GM23338 (cell line): Measurements from ENCODE around the gene AKNA. TPM values are rescaled to one million over a fixed set of nuclear protein-coding genes. Genes with fewer than 3 reads are reported as not detected.

Experiments
- ATAC-seq: fragments of 200-7000 bp; cut with Tn5 transposase; 3 replicates; pipeline ENCODE4 v1.9.1; 2020
- DNase-seq: peaks from one replicate; pipeline ENCODE4 v3.0.0-alpha.2; 2015; ENCODE audit warnings: low spot score
- H2AFZ ChIP-seq: fragments of 200-600 bp; sonication (generic); 2 replicates; pipeline ENCODE4 v1.8.0; 2016; ENCODE audit warnings: antibody characterized with exemption, mild to moderate bottlenecking, moderate library complexity
- H3F3A ChIP-seq: fragments of 200-600 bp; sonication (generic); replicated peaks from 2 replicates; pipeline ENCODE4 v1.8.0; 2017; ENCODE audit warnings: antibody characterized with exemption, mixed run types, low read depth
- H3K27ac ChIP-seq: fragments of 200-600 bp; sonication (generic); 2 replicates; pipeline ENCODE4 v1.6.1; 2016; ENCODE audit warnings: low read depth
- H3K27me3 ChIP-seq: fragments of 200-600 bp; sonication (generic); 2 replicates; pipeline ENCODE4 v1.8.0; 2016; ENCODE audit warnings: mild to moderate bottlenecking, mixed run types, moderate library complexity; ENCODE audit not compliant: insufficient read depth
- H3K36me3 ChIP-seq: fragments of 200-600 bp; sonication (generic); 2 replicates; pipeline ENCODE4 v1.8.0; 2016; ENCODE audit warnings: mild to moderate bottlenecking; ENCODE audit not compliant: insufficient read depth
- H3K4me1 ChIP-seq: fragments of 200-600 bp; sonication (generic); 2 replicates; pipeline ENCODE4 v1.8.0; 2016; ENCODE audit warnings: mild to moderate bottlenecking, moderate library complexity; ENCODE audit not compliant: insufficient read depth
- H3K4me2 ChIP-seq: fragments of 200-600 bp; sonication (generic); 2 replicates; pipeline ENCODE4 v1.7.1; 2017; ENCODE audit warnings: mixed run types
- H3K4me3 ChIP-seq: fragments of 200-600 bp; sonication (generic); 2 replicates; pipeline ENCODE4 v1.6.1; 2016; ENCODE audit warnings: mixed run types
- H3K79me2 ChIP-seq: fragments of 200-600 bp; sonication (generic); replicated peaks from 2 replicates; pipeline ENCODE4 v1.8.0; 2017; ENCODE audit warnings: mild to moderate bottlenecking; ENCODE audit not compliant: insufficient read depth
- H3K9me2 ChIP-seq: fragments of 200-600 bp; sonication (generic); 2 replicates; pipeline ENCODE4 v1.8.0; 2017; ENCODE audit not compliant: insufficient read depth
- H4K20me1 ChIP-seq: fragments of 200-600 bp; sonication (generic); replicated peaks from 2 replicates; pipeline ENCODE4 v1.8.0; 2017; ENCODE audit warnings: mild to moderate bottlenecking; ENCODE audit not compliant: insufficient read depth
- H3K27ac Mint-ChIP-seq: 2 replicates; pipeline ENCODE4 v1.8.0; 2020; ENCODE audit warnings: inconsistent platforms, mild to moderate bottlenecking, moderate library complexity, mixed read lengths
- H3K27me3 Mint-ChIP-seq: 3 replicates; pipeline ENCODE4 v1.8.0; 2022; ENCODE audit warnings: low read depth, mild to moderate bottlenecking, moderate library complexity, mixed read lengths, inconsistent platforms; ENCODE audit not compliant: insufficient read depth, poor library complexity
- H3K36me3 Mint-ChIP-seq: 3 replicates; pipeline ENCODE4 v1.8.0; 2021; ENCODE audit warnings: low read depth, mild to moderate bottlenecking, inconsistent platforms, moderate library complexity, mixed read lengths
- H3K4me1 Mint-ChIP-seq: 3 replicates; pipeline ENCODE4 v1.8.0; 2020; ENCODE audit warnings: mild to moderate bottlenecking, inconsistent platforms, mixed read lengths
- H3K4me3 Mint-ChIP-seq: 3 replicates; pipeline ENCODE4 v1.8.0; 2021; ENCODE audit warnings: moderate library complexity, mild to moderate bottlenecking, inconsistent platforms, mixed read lengths
- H3K9me3 Mint-ChIP-seq: 3 replicates; pipeline ENCODE4 v1.8.0; 2020; ENCODE audit warnings: moderate library complexity, mild to moderate bottlenecking, inconsistent platforms, mixed read lengths
- CREB1 ChIP-seq: fragments of 250-450 bp; sonication (Bioruptor Pico); IDR thresholded peaks from 2 replicates; pipeline ENCODE4 v1.5.0; 2020; ENCODE audit warnings: low read depth, mild to moderate bottlenecking, moderate library complexity
- EZH2 ChIP-seq: fragments of 200-600 bp; sonication (generic); IDR thresholded peaks from one replicate; pipeline ENCODE4 v1.8.0; 2017; ENCODE audit warnings: antibody characterized with exemption, mild to moderate bottlenecking, low read depth; ENCODE audit not compliant: unreplicated experiment
- EZH2phosphoT487 ChIP-seq: fragments of 200-600 bp; sonication (generic); IDR thresholded peaks from one replicate; pipeline ENCODE4 v1.8.1; 2018; ENCODE audit warnings: antibody characterized with exemption; ENCODE audit not compliant: unreplicated experiment
- NANOG ChIP-seq: IDR thresholded peaks from 2 replicates; pipeline ENCODE4 v1.6.1; 2016; ENCODE audit warnings: antibody characterized with exemption, borderline replicate concordance
- POLR2AphosphoS5 ChIP-seq: IDR thresholded peaks from 2 replicates; pipeline ENCODE4 v1.6.1; 2016; ENCODE audit warnings: antibody characterized with exemption, low read depth
- STAT1 ChIP-seq: IDR thresholded peaks from one replicate; pipeline ENCODE4 v1.6.1; 2016; ENCODE audit warnings: antibody characterized with exemption; ENCODE audit not compliant: unreplicated experiment
- ZNF114 ChIP-seq: fragments of 250-450 bp; sonication (Bioruptor Pico); IDR thresholded peaks from 2 replicates; pipeline ENCODE4 v1.5.0; 2020; ENCODE audit warnings: mild to moderate bottlenecking, moderate library complexity
- ZNF331 ChIP-seq: fragments of 250-450 bp; sonication (Bioruptor Pico); IDR thresholded peaks from 2 replicates; pipeline ENCODE4 v1.5.0; 2020; ENCODE audit warnings: low read depth, mild to moderate bottlenecking, moderate library complexity
- polyA plus RNA-seq: library from polyadenylated mRNA; unstranded; fragments of >200 nt; fragmentation: Nextera tagmentation; extraction: Ambion mirVana; gene quantifications from 2 replicates; pipeline ENCODE4 v1.2.1, GENCODE V29; 2016
- total RNA-seq: library from RNA; depleted of rRNA; stranded (reverse); fragments of >200 nt; shearing (Covaris generic); gene quantifications from 2 replicates; pipeline ENCODE4 v1.2.3, GENCODE V29; 2014
- TF ChIP-seq, protein P1 (sequence below): fragments of 250-450 bp; sonication (Bioruptor Pico); IDR thresholded peaks from 2 replicates; pipeline ENCODE4 v1.5.0; 2020; ENCODE audit warnings: mild to moderate bottlenecking, moderate library complexity
- TF ChIP-seq, protein P2 (sequence below): IDR thresholded peaks from 2 replicates; pipeline ENCODE4 v1.6.1; 2016; ENCODE audit warnings: antibody characterized with exemption

Gene AKNA
- total and polyA plus RNA-seq, 2 experiments from 2014 or later, result 9.0 to 28.1 TPM

DNA sequence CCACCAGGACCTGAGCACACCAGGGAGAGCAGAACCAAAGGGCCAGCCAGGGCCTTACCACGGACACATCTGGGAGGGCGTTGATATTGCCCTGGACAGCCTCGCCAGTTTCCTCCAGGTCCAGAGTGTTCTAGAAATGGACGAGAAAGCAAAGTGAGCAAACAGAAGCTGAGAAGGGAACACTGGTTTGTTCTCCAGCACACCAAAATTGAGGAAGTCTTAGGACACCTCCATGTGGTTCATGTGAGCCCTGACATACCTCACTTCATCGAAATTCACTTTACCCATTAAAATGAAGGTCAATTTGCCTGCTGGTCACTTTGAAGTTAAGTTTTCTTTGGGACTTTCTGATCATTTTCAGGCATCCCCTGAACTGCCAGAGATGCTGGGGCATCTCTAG, 20.1 kb upstream of the AKNA start (continued):
- TF ChIP-seq, protein P1, sequence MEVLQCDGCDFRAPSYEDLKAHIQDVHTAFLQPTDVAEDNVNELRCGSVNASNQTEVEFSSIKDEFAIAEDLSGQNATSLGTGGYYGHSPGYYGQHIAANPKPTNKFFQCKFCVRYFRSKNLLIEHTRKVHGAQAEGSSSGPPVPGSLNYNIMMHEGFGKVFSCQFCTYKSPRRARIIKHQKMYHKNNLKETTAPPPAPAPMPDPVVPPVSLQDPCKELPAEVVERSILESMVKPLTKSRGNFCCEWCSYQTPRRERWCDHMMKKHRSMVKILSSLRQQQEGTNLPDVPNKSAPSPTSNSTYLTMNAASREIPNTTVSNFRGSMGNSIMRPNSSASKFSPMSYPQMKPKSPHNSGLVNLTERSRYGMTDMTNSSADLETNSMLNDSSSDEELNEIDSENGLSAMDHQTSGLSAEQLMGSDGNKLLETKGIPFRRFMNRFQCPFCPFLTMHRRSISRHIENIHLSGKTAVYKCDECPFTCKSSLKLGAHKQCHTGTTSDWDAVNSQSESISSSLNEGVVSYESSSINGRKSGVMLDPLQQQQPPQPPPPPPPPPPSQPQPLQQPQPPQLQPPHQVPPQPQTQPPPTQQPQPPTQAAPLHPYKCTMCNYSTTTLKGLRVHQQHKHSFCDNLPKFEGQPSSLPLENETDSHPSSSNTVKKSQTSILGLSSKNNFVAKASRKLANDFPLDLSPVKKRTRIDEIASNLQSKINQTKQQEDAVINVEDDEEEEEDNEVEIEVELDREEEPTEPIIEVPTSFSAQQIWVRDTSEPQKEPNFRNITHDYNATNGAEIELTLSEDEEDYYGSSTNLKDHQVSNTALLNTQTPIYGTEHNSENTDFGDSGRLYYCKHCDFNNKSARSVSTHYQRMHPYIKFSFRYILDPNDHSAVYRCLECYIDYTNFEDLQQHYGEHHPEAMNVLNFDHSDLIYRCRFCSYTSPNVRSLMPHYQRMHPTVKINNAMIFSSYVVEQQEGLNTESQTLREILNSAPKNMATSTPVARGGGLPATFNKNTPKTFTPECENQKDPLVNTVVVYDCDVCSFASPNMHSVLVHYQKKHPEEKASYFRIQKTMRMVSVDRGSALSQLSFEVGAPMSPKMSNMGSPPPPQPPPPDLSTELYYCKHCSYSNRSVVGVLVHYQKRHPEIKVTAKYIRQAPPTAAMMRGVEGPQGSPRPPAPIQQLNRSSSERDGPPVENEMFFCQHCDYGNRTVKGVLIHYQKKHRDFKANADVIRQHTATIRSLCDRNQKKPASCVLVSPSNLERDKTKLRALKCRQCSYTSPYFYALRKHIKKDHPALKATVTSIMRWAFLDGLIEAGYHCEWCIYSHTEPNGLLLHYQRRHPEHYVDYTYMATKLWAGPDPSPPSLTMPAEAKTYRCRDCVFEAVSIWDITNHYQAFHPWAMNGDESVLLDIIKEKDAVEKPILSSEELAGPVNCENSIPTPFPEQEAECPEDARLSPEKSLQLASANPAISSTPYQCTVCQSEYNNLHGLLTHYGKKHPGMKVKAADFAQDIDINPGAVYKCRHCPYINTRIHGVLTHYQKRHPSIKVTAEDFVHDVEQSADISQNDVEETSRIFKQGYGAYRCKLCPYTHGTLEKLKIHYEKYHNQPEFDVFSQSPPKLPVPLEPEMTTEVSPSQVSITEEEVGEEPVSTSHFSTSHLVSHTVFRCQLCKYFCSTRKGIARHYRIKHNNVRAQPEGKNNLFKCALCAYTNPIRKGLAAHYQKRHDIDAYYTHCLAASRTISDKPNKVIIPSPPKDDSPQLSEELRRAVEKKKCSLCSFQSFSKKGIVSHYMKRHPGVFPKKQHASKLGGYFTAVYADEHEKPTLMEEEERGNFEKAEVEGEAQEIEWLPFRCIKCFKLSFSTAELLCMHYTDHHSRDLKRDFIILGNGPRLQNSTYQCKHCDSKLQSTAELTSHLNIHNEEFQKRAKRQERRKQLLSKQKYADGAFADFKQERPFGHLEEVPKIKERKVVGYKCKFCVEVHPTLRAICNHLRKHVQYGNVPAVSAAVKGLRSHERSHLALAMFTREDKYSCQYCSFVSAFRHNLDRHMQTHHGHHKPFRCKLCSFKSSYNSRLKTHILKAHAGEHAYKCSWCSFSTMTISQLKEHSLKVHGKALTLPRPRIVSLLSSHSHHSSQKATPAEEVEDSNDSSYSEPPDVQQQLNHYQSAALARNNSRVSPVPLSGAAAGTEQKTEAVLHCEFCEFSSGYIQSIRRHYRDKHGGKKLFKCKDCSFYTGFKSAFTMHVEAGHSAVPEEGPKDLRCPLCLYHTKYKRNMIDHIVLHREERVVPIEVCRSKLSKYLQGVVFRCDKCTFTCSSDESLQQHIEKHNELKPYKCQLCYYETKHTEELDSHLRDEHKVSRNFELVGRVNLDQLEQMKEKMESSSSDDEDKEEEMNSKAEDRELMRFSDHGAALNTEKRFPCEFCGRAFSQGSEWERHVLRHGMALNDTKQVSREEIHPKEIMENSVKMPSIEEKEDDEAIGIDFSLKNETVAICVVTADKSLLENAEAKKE, result no peak

DNA sequence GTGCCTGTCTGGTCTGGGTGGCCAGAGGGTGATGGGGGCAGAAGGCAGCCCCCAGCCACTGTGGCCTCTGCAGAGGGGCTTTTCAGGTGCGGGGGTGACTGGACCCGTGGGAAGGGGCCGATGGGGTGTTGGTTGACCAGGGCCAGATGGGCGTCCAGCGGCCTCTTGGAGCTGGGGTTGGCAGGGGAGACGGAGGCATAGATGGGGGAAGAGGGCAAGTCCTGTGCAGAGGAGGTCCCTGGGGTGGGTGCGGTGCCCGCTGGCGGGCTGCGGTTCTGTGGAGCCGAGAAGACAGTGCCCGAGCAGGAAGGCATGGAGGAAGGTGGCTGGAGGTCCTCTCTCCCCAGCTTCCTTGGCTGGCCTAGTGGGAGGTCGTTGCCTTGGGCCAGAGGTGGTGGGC, 18.7 kb upstream of the AKNA start:
- Mint-ChIP-seq H3K4me3 (no peak overlapping the region), H3K36me3 (no peaks in the 10 kb centered on the region), H3K27me3 (peaks cover 11% of the 10 kb centered on the region), H3K4me1 (peaks cover 28% of the 10 kb centered on the region), H3K9me3 (no peaks in the 10 kb centered on the region), H3K27ac (no peak overlapping the region)
- Histone ChIP-seq H3K27me3 (no peaks in the 10 kb centered on the region), H3K4me1 (peaks cover 12% of the 10 kb centered on the region; the same call in 1 of the 2 replicates), H3K36me3 (no peaks in the 10 kb centered on the region), H4K20me1 (no peaks in the 10 kb centered on the region), H3K79me2 (no peaks in the 10 kb centered on the region), H3K4me3 (no peak overlapping the region), H3K27ac (no peak overlapping the region), H3F3A (no peaks in the 10 kb centered on the region), H3K9me2 (no peaks in the 10 kb centered on the region), H3K4me2 (no peak overlapping the region), H2AFZ (no peak overlapping the region)
- DNase-seq (no peak), ATAC-seq (no peak)
- TF ChIP-seq ZNF114, result no peak
- no peak for TF ChIP-seq STAT1
- no peak for TF ChIP-seq EZH2phosphoT487
- no peak for TF ChIP-seq POLR2AphosphoS5
- TF ChIP-seq, protein P2, sequence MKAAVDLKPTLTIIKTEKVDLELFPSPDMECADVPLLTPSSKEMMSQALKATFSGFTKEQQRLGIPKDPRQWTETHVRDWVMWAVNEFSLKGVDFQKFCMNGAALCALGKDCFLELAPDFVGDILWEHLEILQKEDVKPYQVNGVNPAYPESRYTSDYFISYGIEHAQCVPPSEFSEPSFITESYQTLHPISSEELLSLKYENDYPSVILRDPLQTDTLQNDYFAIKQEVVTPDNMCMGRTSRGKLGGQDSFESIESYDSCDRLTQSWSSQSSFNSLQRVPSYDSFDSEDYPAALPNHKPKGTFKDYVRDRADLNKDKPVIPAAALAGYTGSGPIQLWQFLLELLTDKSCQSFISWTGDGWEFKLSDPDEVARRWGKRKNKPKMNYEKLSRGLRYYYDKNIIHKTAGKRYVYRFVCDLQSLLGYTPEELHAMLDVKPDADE, result no peak
- no peak for TF ChIP-seq NANOG
- no peak for TF ChIP-seq ZNF331 (CRISPR knock-in tag)
- TF ChIP-seq CREB1 (CRISPR knock-in tag), result no peak
- no peak for TF ChIP-seq EZH2
- TF ChIP-seq, protein P1, result no peak
